ENCODE results near the gene ATP6V0A1.

Gene ATP6V0A1

GRCh38 chr17:42509409-42509808 is 50.7 kb downstream of the ATP6V0A1 start:
- H3K27ac ChIP-seq, result no peak overlapping the region
- TF ChIP-seq CTCF (conservative IDR thresholded peaks at IDR 0.05), result no peak

- H3K27ac ChIP-seq, result no peak overlapping the region
- no peak for TF ChIP-seq CTCF (conservative IDR thresholded peaks at IDR 0.05)
These were observed 51.2 kb downstream of the ATP6V0A1 start for GRCh38 chr17:42509841-42510240.

- H3K27ac ChIP-seq, result no peak overlapping the region
- TF ChIP-seq CTCF (conservative IDR thresholded peaks at IDR 0.05), result no peak
These were observed 53.6 kb downstream of the ATP6V0A1 start for GRCh38 chr17:42512246-42512645.

GRCh38 chr17:42512733-42513251 is 54.1 kb downstream of the ATP6V0A1 start:
- no peak for TF ChIP-seq CTCF (conservative IDR thresholded peaks at IDR 0.05)
- no peak overlapping the region for H3K27ac ChIP-seq

GRCh38 chr17:42513686-42514085 is 55.0 kb downstream of the ATP6V0A1 start:
- H3K27ac ChIP-seq, result no peak overlapping the region
- no peak for TF ChIP-seq CTCF (conservative IDR thresholded peaks at IDR 0.05)

GRCh38 chr17:42514279-42514678 is 55.6 kb downstream of the ATP6V0A1 start:
- no peak overlapping the region for H3K27ac ChIP-seq
- no peak for TF ChIP-seq CTCF (conservative IDR thresholded peaks at IDR 0.05)

- TF ChIP-seq CTCF (conservative IDR thresholded peaks at IDR 0.05), result no peak
- H3K27ac ChIP-seq, result no peak overlapping the region
These were observed 56.2 kb downstream of the ATP6V0A1 start for GRCh38 chr17:42514867-42515266.

Measured in VCaP (cell line).